T-cell (primary cell): Measurements from ENCODE around the gene TRMT1. TPM values are rescaled to one million over a fixed set of nuclear protein-coding genes. Genes with fewer than 3 reads are reported as not detected.

Source experiments
- ATAC-seq, 4 experiments: fragments of 200-7000 bp in 3 of 4; fragments of 150-1000 bp in 1 of 4; cut with Tn5 transposase; replicated peaks in 1 of 4; 1 replicate in 3 of 4; 2 replicates in 1 of 4; pipeline ENCODE4 v1.10.0; 2021; ENCODE audit warnings: moderate library complexity in 3 of 4, mild to moderate bottlenecking in 2 of 4, moderate number of reproducible peaks in 1 of 4
- CTCF ChIA-PET, 2 donors: fragments of 300-600 bp; sonication (Branson Sonifier 250); formaldehyde crosslinking; loops; one replicate each; lab custom pipeline; 2022; ENCODE audit warnings: antibody characterized with exemption in 2 of 2; lab: Charles Lee
- POLR2A ChIA-PET, 2 donors: fragments of 300-600 bp; sonication (Branson Sonifier 250); formaldehyde crosslinking; loops; one replicate each; lab custom pipeline; 2022; ENCODE audit warnings: antibody characterized with exemption in 2 of 2; lab: Charles Lee
- DNase-seq, 35 experiments: peaks; one replicate each; pipeline versions ENCODE4 v3.0.0 to v3.0.0-alpha.2; 2013 to 2023
- H3K27ac ChIP-seq: one replicate; pipeline ENCODE4 v1.5.1; 2013; ENCODE audit warnings: low read length
- H3K27me3 ChIP-seq, 2 experiments: replicated peaks in 1 of 2; 1 replicate in 1 of 2; 2 replicates in 1 of 2; pipeline versions ENCODE4 v1.6.1 to v1.7.0; 2013; ENCODE audit warnings: low read length in 1 of 2, mixed read lengths in 1 of 2; ENCODE audit not compliant: control insufficient read depth in 2 of 2, insufficient read depth in 2 of 2; ENCODE audit errors: extremely low read depth in 1 of 2
- H3K36me3 ChIP-seq, 2 donors: 1 replicate in 1 of 2; 2 replicates in 1 of 2; pipeline versions ENCODE4 v1.6.1 to v1.7.0; 2013; ENCODE audit warnings: low read length in 1 of 2; ENCODE audit not compliant: control insufficient read depth in 2 of 2, insufficient read depth in 1 of 2; ENCODE audit errors: extremely low read depth in 1 of 2
- H3K4me1 ChIP-seq, 2 experiments: 1 replicate in 1 of 2; 2 replicates in 1 of 2; pipeline versions ENCODE4 v1.6.1 to v1.7.0; 2013; ENCODE audit warnings: low read length in 2 of 2, mixed read lengths in 1 of 2; ENCODE audit not compliant: insufficient read depth in 2 of 2, control insufficient read depth in 1 of 2; ENCODE audit errors: extremely low read depth in 1 of 2
- H3K4me3 ChIP-seq, 2 donors: 1 replicate in 1 of 2; 2 replicates in 1 of 2; pipeline versions ENCODE4 v1.5.1 to v1.7.0; 2013; ENCODE audit warnings: mild to moderate bottlenecking in 2 of 2, low read length in 1 of 2, moderate library complexity in 1 of 2; ENCODE audit not compliant: control insufficient read depth in 1 of 2; ENCODE audit errors: extremely low read depth in 1 of 2
- H3K9me3 ChIP-seq: 2 replicates; pipeline ENCODE4 v1.7.0; 2013
- H3K27ac Mint-ChIP-seq, 2 donors: one replicate each; pipeline ENCODE4 v1.8.0; 2020 to 2021; ENCODE audit warnings: mild to moderate bottlenecking in 2 of 2, mixed read lengths in 2 of 2
- H3K27me3 Mint-ChIP-seq, 2 donors: one replicate each; pipeline ENCODE4 v1.8.0; 2021 to 2022; ENCODE audit warnings: mixed read lengths in 2 of 2
- H3K36me3 Mint-ChIP-seq: one replicate; pipeline ENCODE4 v1.8.0; 2021; ENCODE audit warnings: mixed read lengths
- H3K4me1 Mint-ChIP-seq, 3 donors: one replicate each; pipeline ENCODE4 v1.8.0; 2020 to 2022; ENCODE audit warnings: mixed read lengths in 3 of 3, mild to moderate bottlenecking in 1 of 3
- H3K4me3 Mint-ChIP-seq, 3 donors: one replicate each; pipeline ENCODE4 v1.8.0; 2020 to 2022; ENCODE audit warnings: mild to moderate bottlenecking in 3 of 3, mixed read lengths in 3 of 3, moderate library complexity in 3 of 3
- H3K9me3 Mint-ChIP-seq, 3 donors: one replicate each; pipeline ENCODE4 v1.8.0; 2020 to 2022; ENCODE audit warnings: mixed read lengths in 3 of 3
- WGBS: methylation state at CpG from one replicate; pipeline ENCODE4 v1.1.5; 2013; ENCODE audit warnings: missing lambda C conversion rate; ENCODE audit not compliant: insufficient coverage; 5-methylcytosine and 5-hydroxymethylcytosine counted together
- total RNA-seq, 35 experiments: library from RNA in 6 of 35; stranded (reverse) in 6 of 35; fragments of 120-200 nt in 1 of 35; gene quantifications; one replicate each; pipeline versions ENCODE4 v1.2.1 to v1.2.4 and lab custom pipeline; 2013 to 2026

The TRMT1 gene
- total RNA-seq, 5 donors from 2014 or later (not counting 1 experiment from before 2014, with no cell fraction given) = 68.9 to 121 (median 95.6) TPM

GRCh38 chr19:13127811-13128575 is 11.5 kb upstream of the TRMT1 start:
- Histone ChIP-seq H3K36me3 (peaks cover 2 to 3% of the 10 kb centered on the region in 2 donors), H3K27me3 (no peaks in the 10 kb centered on the region), H3K9me3 (no peaks in the 10 kb centered on the region), H3K4me1 (peaks cover 0 to 22% of the 10 kb centered on the region in 2 experiments), H3K4me3 (no peak overlapping the region), H3K27ac (no peak overlapping the region)
- ATAC-seq = no peak
- Mint-ChIP-seq H3K9me3 (no peaks in the 10 kb centered on the region), H3K4me1 (peaks cover 27 to 35% (median 30%) of the 10 kb centered on the region in 3 donors), H3K4me3 (no peak overlapping the region), H3K27ac (no peak overlapping the region), H3K27me3 (no peaks in the 10 kb centered on the region), H3K36me3 (no peaks in the 10 kb centered on the region)
- 96% methylated on average over 4 of the region's 6 CpGs for WGBS
- CTCF ChIA-PET = interaction anchor here in 1 of 2 donors (0.6 kb wide), 1 partner anchor 130 kb away, joined by 3 read pairs; no protein-coding TSS in a partner anchor
- no peak for DNase-seq
- POLR2A ChIA-PET = no interaction called here

GRCh38 chr19:13127051-13127450 is 10.5 kb upstream of the TRMT1 start:
- H3K27me3 ChIP-seq = no peaks in the 10 kb centered on the region
- peaks cover 27 to 37% (median 32%) of the 10 kb centered on the region in 3 donors for H3K4me1 Mint-ChIP-seq
- no peaks in the 10 kb centered on the region for H3K9me3 Mint-ChIP-seq
- no peak overlapping the region for H3K4me3 Mint-ChIP-seq
- no peak for DNase-seq
- no peaks in the 10 kb centered on the region for H3K9me3 ChIP-seq
- no peak overlapping the region for H3K27ac ChIP-seq
- no peaks in the 10 kb centered on the region for H3K36me3 Mint-ChIP-seq
- no peak for ATAC-seq
- no peak overlapping the region for H3K27ac Mint-ChIP-seq
- no peak overlapping the region for H3K4me3 ChIP-seq
- ChIA-PET CTCF (interaction anchor here in 1 of 2 donors (0.5 kb wide), 1 partner anchor 79 kb away, joined by 3 read pairs; no protein-coding TSS in a partner anchor), POLR2A (no interaction called here)
- peaks cover 2 to 4% of the 10 kb centered on the region in 2 donors for H3K36me3 ChIP-seq
- no peaks in the 10 kb centered on the region for H3K27me3 Mint-ChIP-seq
- WGBS = no CpG with 5 or more reads among the region's 9 CpGs
- peaks cover 0 to 19% of the 10 kb centered on the region in 2 experiments for H3K4me1 ChIP-seq

GRCh38 chr19:13122980-13123957 is 6.7 kb upstream of the TRMT1 start:
- Histone ChIP-seq H3K36me3 (peaks cover 2 to 10% of the 10 kb centered on the region in 2 donors), H3K27ac (no peak overlapping the region), H3K4me3 (no peak overlapping the region), H3K27me3 (no peaks in the 10 kb centered on the region), H3K4me1 (peaks cover 10 to 40% of the 10 kb centered on the region in 2 experiments), H3K9me3 (no peaks in the 10 kb centered on the region)
- no peak for ATAC-seq
- Mint-ChIP-seq H3K27me3 (no peaks in the 10 kb centered on the region), H3K36me3 (no peaks in the 10 kb centered on the region), H3K27ac (no peak overlapping the region), H3K4me3 (no peak overlapping the region), H3K4me1 (peaks cover 44 to 51% (median 49%) of the 10 kb centered on the region in 3 donors), H3K9me3 (no peaks in the 10 kb centered on the region)
- ChIA-PET CTCF (no interaction called here), POLR2A (interaction anchor here in 1 of 2 donors (0.6 kb wide), 2 partner anchors 105 to 450 kb away, joined by 4 to 16 read pairs; no protein-coding TSS in a partner anchor)
- WGBS = 95% methylated on average over 16 of the region's 20 CpGs
- DNase-seq = no peak

GRCh38 chr19:13122275-13122878 is 5.8 kb upstream of the TRMT1 start:
- CTCF ChIA-PET = no interaction called here
- Mint-ChIP-seq H3K4me1 (peaks cover 42 to 48% (median 47%) of the 10 kb centered on the region in 3 donors), H3K4me3 (no peak overlapping the region), H3K27me3 (no peaks in the 10 kb centered on the region), H3K36me3 (no peaks in the 10 kb centered on the region), H3K27ac (peak overlapping the region; percentile 42 to 56), H3K9me3 (no peaks in the 10 kb centered on the region)
- ATAC-seq = no peak
- Histone ChIP-seq H3K4me3 (no peak overlapping the region), H3K4me1 (peaks cover 10 to 45% of the 10 kb centered on the region in 2 experiments), H3K27me3 (no peaks in the 10 kb centered on the region), H3K36me3 (peaks cover 2 to 10% of the 10 kb centered on the region in 2 donors), H3K27ac (no peak overlapping the region), H3K9me3 (no peaks in the 10 kb centered on the region)
- DNase-seq = peak in 2 of 35 experiments; percentile 28 to 45
- WGBS = 79% methylated on average over 8 of the region's 13 CpGs
- POLR2A ChIA-PET = no interaction called here

DNA sequence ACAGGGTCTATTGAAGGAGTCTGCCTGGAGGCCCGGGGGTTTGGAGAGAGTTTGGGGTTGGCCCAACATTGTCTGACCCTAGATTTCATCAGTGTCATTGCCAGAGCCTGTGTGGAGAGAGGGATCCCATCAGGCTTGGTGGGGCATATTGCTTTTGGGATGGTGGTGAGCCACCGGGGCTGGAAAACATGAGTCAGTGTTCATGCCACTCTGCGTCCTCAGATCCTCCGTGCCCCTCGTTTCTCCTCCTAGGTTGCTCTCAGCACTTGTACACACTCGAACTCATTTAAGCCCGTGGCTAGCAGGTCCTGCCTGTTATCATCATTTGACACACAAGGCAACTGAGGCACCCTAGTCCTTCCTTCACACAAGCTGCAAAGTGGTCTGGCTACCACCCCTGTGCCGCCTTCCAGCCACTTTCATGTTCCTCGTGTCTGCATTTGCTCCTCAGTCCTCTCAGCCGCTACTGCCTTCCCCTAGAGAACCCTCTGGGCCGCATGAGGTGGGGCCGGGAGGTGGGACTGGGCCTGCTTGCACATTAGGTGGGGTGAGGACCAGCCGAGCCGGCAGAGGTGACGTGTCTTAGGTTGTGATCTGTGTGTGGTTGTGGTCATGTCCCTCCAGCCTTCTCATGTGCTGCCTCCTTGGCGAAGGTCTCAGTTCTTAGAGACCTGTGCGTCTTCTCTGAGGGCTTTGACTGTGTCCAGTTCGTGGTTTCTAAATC is 5.2 kb upstream of the TRMT1 start:
- CTCF ChIA-PET = interaction anchor here in 1 of 2 donors (0.9 kb wide), 1 partner anchor 17 kb away, joined by 5 read pairs; no protein-coding TSS in a partner anchor
- Histone ChIP-seq H3K4me1 (peaks cover 10 to 51% of the 10 kb centered on the region in 2 experiments), H3K27me3 (no peaks in the 10 kb centered on the region), H3K9me3 (no peaks in the 10 kb centered on the region), H3K27ac (no peak overlapping the region), H3K36me3 (peaks cover 2 to 10% of the 10 kb centered on the region in 2 donors), H3K4me3 (no peak overlapping the region)
- Mint-ChIP-seq H3K36me3 (no peaks in the 10 kb centered on the region), H3K9me3 (no peaks in the 10 kb centered on the region), H3K27ac (peak overlapping the region; percentile 1 to 56), H3K4me3 (peak overlapping the region in 1 of 3 donors; percentile 9), H3K27me3 (no peaks in the 10 kb centered on the region), H3K4me1 (peaks cover 44 to 54% (median 52%) of the 10 kb centered on the region in 3 donors)
- ATAC-seq (no peak), DNase-seq (peak in 3 of 35 experiments; percentile 16 to 42 (median 32))
- WGBS = 69% methylated on average over 13 of the region's 18 CpGs
- POLR2A ChIA-PET = no interaction called here
